Fibroblast of lung (primary cell): Measurements from ENCODE around the gene SCO2.

Experiments
- EZH2 ChIP-seq: IDR thresholded peaks from 2 replicates; pipeline ENCODE4 v1.5.1; 2012; ENCODE audit warnings: low read length, control low read depth, mild to moderate bottlenecking; ENCODE audit errors: missing control alignments
- TF ChIP-seq, protein P1 (sequence below), 2 donors: IDR thresholded peaks in 1 of 2; conservative IDR thresholded peaks in 1 of 2; 1 replicate in 1 of 2; 2 replicates in 1 of 2; pipeline ENCODE4 v1.5.1; 2011 to 2012; ENCODE audit warnings: low read length in 2 of 2, control low read depth in 1 of 2, inconsistent platforms in 1 of 2, low read depth in 1 of 2, mild to moderate bottlenecking in 1 of 2

DNA sequence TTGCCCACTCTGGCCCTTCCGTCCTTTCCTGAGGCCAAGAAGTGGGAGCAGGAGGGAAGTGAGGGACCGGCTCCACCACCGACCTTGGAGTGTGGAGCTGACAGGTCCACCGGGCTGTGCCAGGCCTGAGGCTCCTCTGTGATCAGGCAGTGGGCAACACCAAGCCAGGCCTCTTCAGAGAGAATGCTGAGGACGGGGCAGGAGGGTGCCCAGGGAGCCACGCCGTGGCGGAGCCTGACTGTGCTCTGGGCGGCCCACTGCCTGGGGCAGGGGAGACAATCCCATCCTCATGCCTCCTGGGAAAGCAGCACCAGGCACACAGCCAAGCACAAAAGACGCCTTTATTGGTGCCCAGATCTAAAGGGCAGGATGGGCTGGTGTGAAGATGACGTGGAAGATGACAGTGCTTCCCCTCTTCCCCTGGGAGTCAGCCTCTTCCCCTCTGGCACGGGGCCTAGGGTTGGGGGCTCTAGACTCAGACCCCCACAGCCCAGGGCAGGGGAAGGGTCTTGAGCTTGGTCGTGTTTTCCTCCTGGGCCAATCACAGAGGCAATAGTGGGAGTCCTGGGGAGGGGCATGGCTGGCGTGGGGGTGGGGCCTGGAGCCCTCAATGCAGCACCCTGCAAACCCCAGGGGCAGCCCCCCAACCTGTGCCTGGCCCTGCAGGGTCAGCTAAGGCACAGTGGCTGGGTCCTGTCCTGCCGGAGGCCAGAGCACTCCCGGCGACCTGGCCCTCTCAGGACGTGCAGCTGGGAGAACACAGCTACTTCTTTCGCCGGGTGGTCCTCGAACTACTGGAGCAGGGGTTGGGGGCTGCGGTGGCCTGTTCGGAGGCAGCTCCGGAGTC, 22.5 kb downstream of the SCO2 start:
- TF ChIP-seq, protein P1, sequence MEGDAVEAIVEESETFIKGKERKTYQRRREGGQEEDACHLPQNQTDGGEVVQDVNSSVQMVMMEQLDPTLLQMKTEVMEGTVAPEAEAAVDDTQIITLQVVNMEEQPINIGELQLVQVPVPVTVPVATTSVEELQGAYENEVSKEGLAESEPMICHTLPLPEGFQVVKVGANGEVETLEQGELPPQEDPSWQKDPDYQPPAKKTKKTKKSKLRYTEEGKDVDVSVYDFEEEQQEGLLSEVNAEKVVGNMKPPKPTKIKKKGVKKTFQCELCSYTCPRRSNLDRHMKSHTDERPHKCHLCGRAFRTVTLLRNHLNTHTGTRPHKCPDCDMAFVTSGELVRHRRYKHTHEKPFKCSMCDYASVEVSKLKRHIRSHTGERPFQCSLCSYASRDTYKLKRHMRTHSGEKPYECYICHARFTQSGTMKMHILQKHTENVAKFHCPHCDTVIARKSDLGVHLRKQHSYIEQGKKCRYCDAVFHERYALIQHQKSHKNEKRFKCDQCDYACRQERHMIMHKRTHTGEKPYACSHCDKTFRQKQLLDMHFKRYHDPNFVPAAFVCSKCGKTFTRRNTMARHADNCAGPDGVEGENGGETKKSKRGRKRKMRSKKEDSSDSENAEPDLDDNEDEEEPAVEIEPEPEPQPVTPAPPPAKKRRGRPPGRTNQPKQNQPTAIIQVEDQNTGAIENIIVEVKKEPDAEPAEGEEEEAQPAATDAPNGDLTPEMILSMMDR (conservative IDR thresholded peaks at IDR 0.05 in 1 of 2, IDR thresholded peaks at IDR 0.05 in 1 of 2; ENCODE audit: low read depth in 1 of 2, low read length in 2 of 2), result no peak
- no peak for TF ChIP-seq EZH2
